ENCODE results near the gene KRTAP10-1. TPM values are rescaled to one million over a fixed set of nuclear protein-coding genes. Genes with fewer than 3 reads are reported as not detected.

KRTAP10-1 gene
- total RNA-seq, 1 experiment from 2014 or later, result not detected

GRCh38 chr21:44579833-44580144, 39.8 kb upstream of the KRTAP10-1 start:
- peaks cover 3% of the 10 kb centered on the region for H3K4me1 Mint-ChIP-seq (ENCODE audit: insufficient read depth, unreplicated experiment)
- intact Hi-C loops (cut with micrococcal nuclease), result no loop called here
- CTCF ChIA-PET, result no interaction called here
- DNase-seq (ENCODE audit: unreplicated experiment), result no peak
- H3K27me3 Mint-ChIP-seq (ENCODE audit: insufficient read depth, unreplicated experiment), result peaks cover 40% of the 10 kb centered on the region
- TF ChIP-seq CTCF (IDR thresholded peaks at IDR 0.05; ENCODE audit: unreplicated experiment), result no peak
- no peak overlapping the region for H3K4me3 Mint-ChIP-seq (ENCODE audit: unreplicated experiment)
- BruUV-seq (replicated peaks), result no TSS peak
- POLR2A ChIA-PET, result interaction anchor here (0.6 kb wide), 1 partner anchor 1677 kb away, joined by 3 read pairs; no protein-coding TSS in a partner anchor
- H3K27ac Mint-ChIP-seq (ENCODE audit: low read depth, unreplicated experiment), result no peak overlapping the region
- peaks cover 16% of the 10 kb centered on the region for H3K9me3 Mint-ChIP-seq (ENCODE audit: unreplicated experiment)
- no peaks in the 10 kb centered on the region for H3K36me3 Mint-ChIP-seq (ENCODE audit: insufficient read depth, unreplicated experiment)

- no peaks in the 10 kb centered on the region for H3K36me3 Mint-ChIP-seq (ENCODE audit: insufficient read depth, unreplicated experiment)
- H3K9me3 Mint-ChIP-seq (ENCODE audit: unreplicated experiment), result peaks cover 16% of the 10 kb centered on the region
- TF ChIP-seq CTCF (IDR thresholded peaks at IDR 0.05; ENCODE audit: unreplicated experiment), result no peak
- ChIA-PET CTCF (no interaction called here), POLR2A (interaction anchor here (0.6 kb wide), 1 partner anchor 1676 kb away, joined by 3 read pairs; no protein-coding TSS in a partner anchor)
- no TSS peak for BruUV-seq (replicated peaks)
- H3K4me3 Mint-ChIP-seq (ENCODE audit: unreplicated experiment), result no peak overlapping the region
- H3K27me3 Mint-ChIP-seq (ENCODE audit: insufficient read depth, unreplicated experiment), result peaks cover 40% of the 10 kb centered on the region
- intact Hi-C loops (cut with micrococcal nuclease), result no loop called here
- DNase-seq (ENCODE audit: unreplicated experiment), result no peak
- no peak overlapping the region for H3K27ac Mint-ChIP-seq (ENCODE audit: low read depth, unreplicated experiment)
- peaks cover 7% of the 10 kb centered on the region for H3K4me1 Mint-ChIP-seq (ENCODE audit: insufficient read depth, unreplicated experiment)
These were observed 39.2 kb upstream of the KRTAP10-1 start for GRCh38 chr21:44579056-44579832.

- Mint-ChIP-seq H3K27me3 (ENCODE audit: insufficient read depth, unreplicated experiment) (peaks cover 35% of the 10 kb centered on the region), H3K4me3 (ENCODE audit: unreplicated experiment) (no peak overlapping the region), H3K36me3 (ENCODE audit: insufficient read depth, unreplicated experiment) (no peaks in the 10 kb centered on the region), H3K9me3 (ENCODE audit: unreplicated experiment) (peaks cover 16% of the 10 kb centered on the region), H3K4me1 (ENCODE audit: insufficient read depth, unreplicated experiment) (peaks cover 7% of the 10 kb centered on the region), H3K27ac (ENCODE audit: low read depth, unreplicated experiment) (no peak overlapping the region)
- no peak for DNase-seq (ENCODE audit: unreplicated experiment)
- ChIA-PET POLR2A (no interaction called here), CTCF (no interaction called here)
- TF ChIP-seq CTCF (IDR thresholded peaks at IDR 0.05; ENCODE audit: unreplicated experiment), result no peak
- intact Hi-C loops (cut with micrococcal nuclease), result no loop called here
- no TSS peak for BruUV-seq (replicated peaks)
These were observed 38.5 kb upstream of the KRTAP10-1 start for GRCh38 chr21:44578371-44579055.

- ChIA-PET CTCF (no interaction called here), POLR2A (no interaction called here)
- TF ChIP-seq CTCF (IDR thresholded peaks at IDR 0.05; ENCODE audit: unreplicated experiment), result no peak
- Mint-ChIP-seq H3K27ac (ENCODE audit: low read depth, unreplicated experiment) (no peak overlapping the region), H3K4me3 (ENCODE audit: unreplicated experiment) (no peak overlapping the region), H3K36me3 (ENCODE audit: insufficient read depth, unreplicated experiment) (no peaks in the 10 kb centered on the region), H3K9me3 (ENCODE audit: unreplicated experiment) (peaks cover 17% of the 10 kb centered on the region), H3K4me1 (ENCODE audit: insufficient read depth, unreplicated experiment) (peaks cover 7% of the 10 kb centered on the region), H3K27me3 (ENCODE audit: insufficient read depth, unreplicated experiment) (peaks cover 44% of the 10 kb centered on the region)
- no TSS peak for BruUV-seq (replicated peaks)
- DNase-seq (ENCODE audit: unreplicated experiment), result no peak
- intact Hi-C loops (cut with micrococcal nuclease), result no loop called here
These were observed 36.0 kb upstream of the KRTAP10-1 start for GRCh38 chr21:44576025-44576420.

Measured in MCF 10A (cell line).